ENCODE measurements around the gene AP5Z1.

The AP5Z1 gene

GRCh38 chr7:4831723-4832495 lies 56.5 kb downstream of the AP5Z1 start:
- TF ChIP-seq POLR2A (IDR thresholded peaks at IDR 0.05; ENCODE audit: low read depth, low read length): no peak
- no peak for FAIRE-seq
- DNase-seq (ENCODE audit: insufficient read length, low spot score): no peak

- TF ChIP-seq POLR2A (IDR thresholded peaks at IDR 0.05; ENCODE audit: low read depth, low read length): no peak
- DNase-seq (ENCODE audit: insufficient read length, low spot score): no peak
- FAIRE-seq: no peak
These were observed 57.3 kb downstream of the AP5Z1 start for GRCh38 chr7:4832711-4833110.

DNA sequence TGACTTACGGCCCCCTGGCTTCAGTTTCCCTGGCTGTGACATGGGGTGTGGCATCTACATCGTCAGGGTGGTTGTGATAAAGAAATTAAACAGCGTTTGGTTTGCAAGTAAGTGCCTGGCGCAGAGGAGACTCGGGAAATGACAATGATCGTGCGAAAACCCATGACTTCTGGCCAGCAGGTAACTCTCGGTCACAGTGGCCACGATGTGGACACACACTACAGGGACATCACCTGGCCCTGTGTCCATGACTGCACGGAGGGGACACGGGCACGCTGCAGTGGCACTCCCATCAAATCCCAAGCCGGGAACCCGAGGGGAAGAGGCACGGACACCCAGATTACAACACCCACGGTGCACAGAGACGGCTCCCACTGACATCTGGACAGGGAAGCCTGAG lies 57.8 kb downstream of the AP5Z1 start:
- FAIRE-seq (no peak), DNase-seq (ENCODE audit: insufficient read length, low spot score) (no peak)
- no peak for TF ChIP-seq POLR2A (IDR thresholded peaks at IDR 0.05; ENCODE audit: low read depth, low read length)

DNA sequence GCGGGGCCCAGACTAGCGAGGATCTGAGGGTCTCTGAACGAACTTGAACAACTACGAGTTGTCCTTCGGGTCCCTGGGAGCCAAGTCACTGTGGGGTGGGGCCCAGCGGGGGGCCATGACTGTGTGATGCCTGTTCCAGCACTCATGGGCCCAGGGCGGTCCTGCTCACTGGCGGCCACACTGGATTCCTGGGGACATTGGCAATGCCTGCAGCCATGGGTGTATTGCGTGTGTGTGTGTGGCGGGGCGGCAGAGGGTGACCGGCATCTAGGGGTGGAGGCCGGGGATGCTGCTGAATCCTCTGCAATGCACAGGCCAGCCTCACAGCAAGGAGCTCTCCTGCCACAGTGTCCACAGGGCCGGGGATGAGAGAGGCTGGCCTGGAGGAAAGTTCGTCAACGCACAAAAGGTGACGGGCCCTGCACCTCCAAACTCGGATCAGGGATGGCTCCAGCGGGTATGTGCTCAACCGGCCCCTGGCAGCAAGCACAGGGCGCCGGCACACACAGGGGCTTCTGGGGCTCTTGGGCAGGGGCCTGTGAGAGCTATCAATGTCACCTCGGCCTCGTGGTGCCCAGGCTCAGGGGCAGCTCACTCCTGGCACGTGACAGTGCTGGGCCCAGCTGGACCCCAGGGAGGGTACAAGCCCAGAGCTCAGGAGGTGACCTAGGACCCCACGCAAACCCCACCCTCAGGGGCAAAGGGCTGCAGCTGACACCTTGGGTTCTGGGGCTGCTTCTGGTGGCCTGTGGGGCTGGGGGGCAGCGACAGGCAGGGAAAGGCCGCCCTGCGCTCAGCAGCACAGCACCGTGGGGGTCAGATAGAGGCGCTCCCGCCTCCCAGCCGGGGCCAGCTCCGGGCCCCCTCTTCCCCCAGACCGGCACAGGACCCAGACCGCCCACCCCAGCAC lies 58.5 kb downstream of the AP5Z1 start:
- DNase-seq (ENCODE audit: insufficient read length, low spot score) (no peak), FAIRE-seq (no peak)
- TF ChIP-seq POLR2A (IDR thresholded peaks at IDR 0.05; ENCODE audit: low read depth, low read length): no peak

DNA sequence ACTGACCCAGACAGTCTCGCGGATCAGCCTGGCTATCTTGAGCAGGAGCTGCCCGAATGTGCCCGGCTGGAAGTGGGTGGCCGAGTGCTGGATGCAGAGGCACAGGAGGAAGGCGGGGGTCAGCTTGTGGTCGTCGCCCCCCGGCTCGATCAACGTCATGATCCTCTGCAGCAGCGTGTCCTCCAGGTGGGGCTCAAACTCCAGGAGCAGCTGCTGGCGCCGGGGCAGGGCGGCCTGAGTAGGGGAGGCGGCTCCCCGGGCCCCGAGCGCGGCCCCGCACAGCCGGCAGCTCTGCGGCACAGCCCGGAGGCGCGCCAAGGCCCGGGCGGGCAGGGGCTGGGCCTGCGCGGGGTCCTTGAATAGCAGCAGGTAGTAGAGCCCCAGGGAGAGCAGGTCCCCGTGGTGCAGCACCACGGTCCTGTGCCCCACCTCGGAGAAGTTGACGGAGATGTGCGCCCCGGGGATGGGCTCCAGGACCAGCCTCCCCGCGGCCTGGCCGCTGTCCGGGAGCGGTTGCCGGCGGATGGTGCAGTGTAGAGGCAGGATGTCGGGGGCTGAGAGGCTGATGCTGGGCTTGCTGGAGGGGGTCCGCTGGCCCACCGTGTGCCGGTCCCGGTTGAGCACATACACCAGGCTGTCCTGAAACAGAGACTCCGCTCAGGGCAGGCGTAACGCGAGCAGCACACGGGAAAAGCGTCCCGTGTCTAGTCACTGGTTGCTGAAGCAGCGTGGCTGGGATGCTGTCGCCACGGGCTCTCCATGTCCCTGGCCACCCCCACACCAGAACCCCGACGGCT lies 59.4 kb downstream of the AP5Z1 start:
- DNase-seq (ENCODE audit: insufficient read length, low spot score) (no peak), FAIRE-seq (no peak)
- no peak for TF ChIP-seq POLR2A (IDR thresholded peaks at IDR 0.05; ENCODE audit: low read depth, low read length)

DNA sequence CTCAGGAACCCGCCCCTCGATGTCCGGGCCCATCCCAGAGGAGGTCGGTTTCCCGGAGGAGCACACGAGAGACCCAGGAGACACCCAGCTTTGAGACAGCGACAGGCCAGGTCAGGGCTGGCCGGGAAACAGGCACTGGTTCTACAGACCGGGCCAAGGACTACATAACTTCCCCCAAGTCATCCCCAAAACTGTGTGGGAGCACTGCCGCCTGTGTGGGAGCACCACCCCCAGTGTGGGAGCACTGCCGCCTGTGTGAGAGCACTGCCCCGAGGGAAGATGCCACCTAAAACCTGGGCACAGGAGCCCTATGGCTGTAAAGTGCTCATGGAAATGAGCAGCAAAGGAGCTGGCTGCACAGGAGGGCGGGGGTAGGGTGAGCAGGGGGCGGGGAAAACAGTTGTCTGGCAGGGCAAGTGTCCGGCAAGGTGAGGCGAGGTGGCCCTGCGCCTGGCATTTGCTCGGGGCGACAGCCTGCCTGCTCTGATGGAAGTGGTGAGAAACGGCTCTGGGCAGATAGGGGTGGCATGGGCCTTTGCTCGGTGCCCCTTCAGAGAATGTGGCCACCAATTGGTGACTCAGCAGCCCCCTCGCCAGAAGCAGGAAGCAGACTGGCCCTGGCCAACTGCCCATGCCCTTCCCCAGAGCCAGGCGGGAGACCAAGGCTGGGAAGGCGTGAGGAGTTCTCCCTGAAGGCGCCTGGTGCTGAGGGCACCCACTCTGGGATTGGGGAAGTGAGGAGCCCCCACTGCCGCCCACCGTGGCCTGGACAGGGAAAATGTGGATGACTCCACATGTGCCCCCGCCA lies 60.2 kb downstream of the AP5Z1 start:
- no peak for TF ChIP-seq POLR2A (IDR thresholded peaks at IDR 0.05; ENCODE audit: low read depth, low read length)
- DNase-seq (ENCODE audit: insufficient read length, low spot score): no peak
- no peak for FAIRE-seq

- no peak for TF ChIP-seq POLR2A (IDR thresholded peaks at IDR 0.05; ENCODE audit: low read depth, low read length)
- DNase-seq (ENCODE audit: insufficient read length, low spot score) (no peak), FAIRE-seq (no peak)
These were observed 60.8 kb downstream of the AP5Z1 start for GRCh38 chr7:4836206-4836661.

GRCh38 chr7:4837041-4837802 lies 61.8 kb downstream of the AP5Z1 start:
- FAIRE-seq (no peak), DNase-seq (ENCODE audit: insufficient read length, low spot score) (no peak)
- TF ChIP-seq POLR2A (IDR thresholded peaks at IDR 0.05; ENCODE audit: low read depth, low read length): no peak

GRCh38 chr7:4837803-4838625 lies 62.6 kb downstream of the AP5Z1 start:
- TF ChIP-seq POLR2A (IDR thresholded peaks at IDR 0.05; ENCODE audit: low read depth, low read length): no peak
- FAIRE-seq (no peak), DNase-seq (ENCODE audit: insufficient read length, low spot score) (no peak)

DNA sequence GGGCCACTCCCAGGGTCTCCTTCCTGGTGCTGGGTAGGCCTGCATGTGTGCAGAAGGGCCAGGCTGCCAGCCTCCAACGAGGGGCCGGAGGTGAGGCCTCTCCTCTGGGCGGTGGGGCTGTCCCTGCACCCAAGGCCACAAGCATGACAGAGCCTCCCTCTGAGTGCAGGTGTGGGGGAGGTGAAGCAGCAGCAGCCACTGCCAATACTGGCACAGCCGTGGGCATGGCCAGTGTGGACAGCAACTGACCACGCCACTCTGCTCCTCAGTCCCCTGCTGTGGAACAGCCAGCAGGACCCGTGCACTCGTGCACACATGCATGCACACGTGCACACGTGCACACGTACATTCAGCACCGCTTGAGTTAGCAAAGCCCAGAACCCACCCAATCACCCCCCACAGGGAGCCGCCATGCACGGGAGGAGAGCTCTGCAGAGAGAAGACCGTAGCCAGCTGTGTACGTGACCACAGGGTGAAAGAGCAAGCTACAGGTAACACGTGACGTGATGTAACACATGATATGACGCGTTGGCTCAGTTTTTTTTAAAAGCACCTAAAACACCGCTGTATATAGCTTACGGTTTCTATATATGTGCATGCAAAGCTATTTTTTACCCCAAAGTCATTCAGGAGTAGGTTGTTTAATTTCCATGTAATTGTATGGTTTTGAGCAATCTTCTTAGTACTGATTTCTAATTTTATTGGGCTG lies 63.4 kb downstream of the AP5Z1 start:
- DNase-seq (ENCODE audit: insufficient read length, low spot score): no peak
- no peak for TF ChIP-seq POLR2A (IDR thresholded peaks at IDR 0.05; ENCODE audit: low read depth, low read length)
- FAIRE-seq: no peak

DNA sequence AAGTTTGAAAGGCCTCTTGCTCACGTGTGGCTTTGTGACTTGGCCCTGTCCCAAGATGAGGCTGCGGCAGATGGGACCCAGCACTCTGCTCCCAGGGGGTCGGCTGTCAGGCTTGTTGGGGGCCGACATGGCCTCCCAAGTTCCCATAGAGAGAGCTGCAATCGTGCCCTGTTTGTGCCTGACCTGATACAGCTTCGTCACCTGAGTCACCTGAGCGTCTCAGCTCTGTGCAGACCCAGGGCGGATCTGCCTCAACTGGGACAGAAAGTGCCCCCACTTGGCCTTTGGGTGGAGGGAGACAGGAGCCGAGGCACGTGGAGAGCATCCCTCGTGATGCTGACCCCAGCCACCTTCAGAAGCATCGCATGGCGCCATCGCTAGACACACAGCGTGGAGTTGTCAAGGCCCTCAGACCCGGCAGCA lies 64.7 kb downstream of the AP5Z1 start:
- FAIRE-seq (no peak), DNase-seq (ENCODE audit: insufficient read length, low spot score) (no peak)
- TF ChIP-seq POLR2A (IDR thresholded peaks at IDR 0.05; ENCODE audit: low read depth, low read length): no peak
